Calu3 (cell line): ENCODE measurements around the gene MARCHF6. TPM values are rescaled to one million over a fixed set of nuclear protein-coding genes. Genes with fewer than 3 reads are reported as not detected.

Source experiments
- BruUV-seq: library from RNA; stranded (reverse); fragments of 400-500 nt; replicated peaks from 2 replicates; lab custom pipeline; 2021; lab: Mats Ljungman, UMichigan
- CTCF ChIA-PET: fragments of 300-600 bp; sonication (Branson Sonifier 250); formaldehyde crosslinking; loops from one replicate; lab custom pipeline; 2022; ENCODE audit warnings: antibody characterized with exemption; lab: Charles Lee
- DNase-seq: peaks from one replicate; pipeline ENCODE4 v3.0.0; 2022
- H3K27ac Mint-ChIP-seq: one replicate; pipeline ENCODE4 v1.8.0; 2022; ENCODE audit warnings: mixed read lengths; ENCODE audit not compliant: unreplicated experiment
- H3K27me3 Mint-ChIP-seq: one replicate; pipeline ENCODE4 v1.8.0; 2022; ENCODE audit warnings: mixed read lengths; ENCODE audit not compliant: unreplicated experiment
- H3K36me3 Mint-ChIP-seq: one replicate; pipeline ENCODE4 v1.8.0; 2022; ENCODE audit warnings: mild to moderate bottlenecking, moderate library complexity, mixed read lengths; ENCODE audit not compliant: insufficient read depth, unreplicated experiment
- H3K4me1 Mint-ChIP-seq: one replicate; pipeline ENCODE4 v1.8.0; 2022; ENCODE audit warnings: mild to moderate bottlenecking, low read depth, mixed read lengths; ENCODE audit not compliant: unreplicated experiment
- H3K4me3 Mint-ChIP-seq: one replicate; pipeline ENCODE4 v1.8.0; 2022; ENCODE audit warnings: mild to moderate bottlenecking, low read depth, moderate library complexity, mixed read lengths; ENCODE audit not compliant: unreplicated experiment
- H3K9me3 Mint-ChIP-seq: one replicate; pipeline ENCODE4 v1.8.0; 2022; ENCODE audit warnings: low read depth, mixed read lengths; ENCODE audit not compliant: unreplicated experiment
- intact Hi-C: fragments of 100-400 bp; cut with micrococcal nuclease; formaldehyde crosslinking; loops from one replicate; pipeline ENCODE4 v1.10.0; 2022; ENCODE audit not compliant: unreplicated experiment
- total RNA-seq: library from RNA; stranded (reverse); gene quantifications from 2 replicates; pipeline ENCODE4 v1.2.3, GENCODE V29; 2022
- TF ChIP-seq, protein P1 (sequence below): fragments of 200-600 bp; IDR thresholded peaks from one replicate; pipeline ENCODE4 v1.8.0; 2022; ENCODE audit warnings: antibody characterized with exemption; ENCODE audit not compliant: unreplicated experiment

Gene MARCHF6
- total RNA-seq, 1 experiment from 2014 or later, result 160 TPM

DNA sequence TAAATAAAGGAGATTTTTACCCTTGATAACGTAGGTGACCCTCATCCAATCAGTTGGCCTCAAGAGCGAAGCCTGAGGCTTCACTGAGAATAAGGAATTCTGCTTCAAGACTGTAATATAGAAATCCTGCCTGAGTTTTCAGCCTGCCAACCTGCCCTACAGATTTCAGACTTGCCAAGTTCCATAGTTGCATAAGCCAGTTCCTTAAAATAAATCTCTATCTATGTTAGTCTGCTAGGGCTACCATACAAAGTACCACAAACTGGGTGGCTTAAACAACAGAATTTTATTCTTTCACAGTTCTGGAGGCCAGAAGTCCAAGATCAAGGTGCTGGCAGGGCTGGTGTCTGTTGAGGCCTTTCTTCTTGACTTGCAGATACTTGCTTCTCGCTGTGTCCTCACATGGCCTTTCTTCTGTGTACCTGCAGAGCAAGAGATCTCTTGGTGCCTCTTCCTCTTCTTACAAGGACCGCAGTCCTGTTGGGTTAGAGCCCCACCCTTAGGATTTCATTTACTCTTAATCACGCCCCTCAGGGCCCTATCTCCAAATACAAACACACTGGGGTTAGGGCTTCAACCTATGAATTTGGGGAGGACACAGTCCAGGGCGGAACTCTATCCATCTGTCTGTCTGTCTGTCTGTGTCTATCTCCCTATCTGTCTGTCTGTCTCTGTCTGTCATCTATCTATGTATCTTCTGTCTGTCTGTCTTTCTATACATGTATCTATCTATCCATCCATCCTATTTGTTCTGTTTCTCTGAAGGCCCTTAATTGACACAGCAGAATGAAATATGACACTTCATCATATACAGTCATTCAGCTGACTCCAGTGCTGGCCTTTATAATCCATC, 28.8 kb upstream of the MARCHF6 start:
- H3K4me3 Mint-ChIP-seq, result no peak overlapping the region
- H3K4me1 Mint-ChIP-seq, result no peaks in the 10 kb centered on the region
- TF ChIP-seq, protein P1, sequence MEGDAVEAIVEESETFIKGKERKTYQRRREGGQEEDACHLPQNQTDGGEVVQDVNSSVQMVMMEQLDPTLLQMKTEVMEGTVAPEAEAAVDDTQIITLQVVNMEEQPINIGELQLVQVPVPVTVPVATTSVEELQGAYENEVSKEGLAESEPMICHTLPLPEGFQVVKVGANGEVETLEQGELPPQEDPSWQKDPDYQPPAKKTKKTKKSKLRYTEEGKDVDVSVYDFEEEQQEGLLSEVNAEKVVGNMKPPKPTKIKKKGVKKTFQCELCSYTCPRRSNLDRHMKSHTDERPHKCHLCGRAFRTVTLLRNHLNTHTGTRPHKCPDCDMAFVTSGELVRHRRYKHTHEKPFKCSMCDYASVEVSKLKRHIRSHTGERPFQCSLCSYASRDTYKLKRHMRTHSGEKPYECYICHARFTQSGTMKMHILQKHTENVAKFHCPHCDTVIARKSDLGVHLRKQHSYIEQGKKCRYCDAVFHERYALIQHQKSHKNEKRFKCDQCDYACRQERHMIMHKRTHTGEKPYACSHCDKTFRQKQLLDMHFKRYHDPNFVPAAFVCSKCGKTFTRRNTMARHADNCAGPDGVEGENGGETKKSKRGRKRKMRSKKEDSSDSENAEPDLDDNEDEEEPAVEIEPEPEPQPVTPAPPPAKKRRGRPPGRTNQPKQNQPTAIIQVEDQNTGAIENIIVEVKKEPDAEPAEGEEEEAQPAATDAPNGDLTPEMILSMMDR, result no peak
- peaks cover under 1% of the 10 kb centered on the region for H3K27me3 Mint-ChIP-seq
- H3K27ac Mint-ChIP-seq, result no peak overlapping the region
- intact Hi-C loops, result no loop called here
- H3K36me3 Mint-ChIP-seq, result no peaks in the 10 kb centered on the region
- H3K9me3 Mint-ChIP-seq, result no peaks in the 10 kb centered on the region
- CTCF ChIA-PET, result interaction anchor here (0.7 kb wide), 1 partner anchor 20 kb away, joined by 5 read pairs; no protein-coding TSS in a partner anchor
- DNase-seq, result no peak
- BruUV-seq, result no TSS peak

- Mint-ChIP-seq H3K4me3 (no peak overlapping the region), H3K36me3 (peaks cover 6% of the 10 kb centered on the region), H3K27me3 (peaks cover 36% of the 10 kb centered on the region), H3K27ac (no peak overlapping the region), H3K9me3 (no peaks in the 10 kb centered on the region), H3K4me1 (no peaks in the 10 kb centered on the region)
- BruUV-seq, result no TSS peak
- CTCF ChIA-PET, result interaction anchor here (0.7 to 1.0 kb wide), 2 partner anchors 35 to 36 kb away, joined by 3 read pairs; no protein-coding TSS in a partner anchor
- TF ChIP-seq, protein P1, result no peak
- DNase-seq, result no peak
- intact Hi-C loops, result no loop called here
Observed at GRCh38 chr5:10328323-10328722, 25.2 kb upstream of the MARCHF6 start.

GRCh38 chr5:10329446-10329819, 24.1 kb upstream of the MARCHF6 start:
- Mint-ChIP-seq H3K36me3 (peaks cover 10% of the 10 kb centered on the region), H3K4me1 (no peaks in the 10 kb centered on the region), H3K4me3 (no peak overlapping the region), H3K27me3 (peaks cover 48% of the 10 kb centered on the region), H3K9me3 (no peaks in the 10 kb centered on the region), H3K27ac (no peak overlapping the region)
- intact Hi-C loops, result no loop called here
- CTCF ChIA-PET, result interaction anchor here (0.6 kb wide), 1 partner anchor 10 kb away, joined by 3 read pairs; no protein-coding TSS in a partner anchor
- no peak for DNase-seq
- BruUV-seq, result no TSS peak
- TF ChIP-seq, protein P1, result no peak

DNA sequence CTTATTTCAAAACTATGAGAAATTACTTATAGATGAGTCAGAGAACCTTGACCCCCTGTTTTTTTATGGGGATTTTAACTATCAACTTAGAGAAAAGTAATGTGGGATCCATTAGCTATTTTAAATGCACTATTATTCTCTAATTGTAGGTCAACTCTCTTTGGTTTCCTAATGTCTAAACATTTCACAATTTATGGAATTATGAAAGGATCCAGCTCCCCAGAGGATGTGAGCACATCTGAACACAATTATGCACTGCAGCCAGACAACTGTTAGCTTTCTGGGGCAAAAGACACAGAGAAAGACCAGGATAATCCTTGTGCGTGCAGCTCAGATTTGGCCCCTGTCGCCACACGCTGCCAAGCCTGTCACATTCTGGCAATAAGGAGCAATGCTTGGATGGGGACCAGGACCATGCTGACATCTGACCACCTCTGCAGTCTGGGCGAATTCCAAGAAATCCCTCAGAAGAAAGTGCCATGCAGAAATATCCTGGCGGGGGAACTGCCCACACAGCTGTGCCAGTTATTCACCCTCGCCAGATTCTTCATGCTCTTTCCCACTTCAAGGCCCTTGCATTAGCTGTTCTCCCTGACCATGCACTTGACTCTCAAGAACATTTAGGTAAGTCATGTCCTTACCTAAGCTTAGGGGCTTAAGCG, 23.5 kb upstream of the MARCHF6 start:
- H3K4me3 Mint-ChIP-seq, result no peak overlapping the region
- H3K27me3 Mint-ChIP-seq, result peaks cover 53% of the 10 kb centered on the region
- BruUV-seq, result no TSS peak
- TF ChIP-seq, protein P1, result no peak
- no peak overlapping the region for H3K27ac Mint-ChIP-seq
- intact Hi-C loops, result no loop called here
- no peaks in the 10 kb centered on the region for H3K9me3 Mint-ChIP-seq
- CTCF ChIA-PET, result interaction anchor here (0.6 kb wide), 1 partner anchor 9 kb away, joined by 3 read pairs; no protein-coding TSS in a partner anchor
- peaks cover 10% of the 10 kb centered on the region for H3K36me3 Mint-ChIP-seq
- no peaks in the 10 kb centered on the region for H3K4me1 Mint-ChIP-seq
- no peak for DNase-seq
